OCI-LY7 (cell line): ENCODE data around the gene RFX2. TPM values are rescaled to one million over a fixed set of nuclear protein-coding genes. Genes with fewer than 3 reads are reported as not detected.

Experiments
- total RNA-seq, 2 experiments: library from RNA; depleted of rRNA in 1 of 2; stranded (reverse); fragments of >200 nt in 1 of 2; shearing (Covaris generic) in 1 of 2; gene quantifications; 2 replicates each; pipeline ENCODE4 v1.2.3, GENCODE V29; 2014 to 2022

Gene RFX2
- total RNA-seq, 2 experiments from 2014 or later = 11.0 to 11.8 TPM

Other genes with a start within 250 kb of the RFX2 start
- 0.09 and 0.93 TPM in 2 replicates for gene FUT5, start 240.0 kb downstream of the RFX2 start, total RNA-seq (2014; rRNA removed; shearing (Covaris generic))
- 0.25 and 0.37 TPM in 2 replicates for gene FUT5, start 240.0 kb downstream of the RFX2 start, total RNA-seq (2022)
- 217 and 293 TPM in 2 replicates for gene NDUFA11, start 206.7 kb downstream of the RFX2 start, total RNA-seq (2014; rRNA removed; shearing (Covaris generic))
- 248 and 280 TPM in 2 replicates for gene NDUFA11, start 206.7 kb downstream of the RFX2 start, total RNA-seq (2022)
- 6.6 and 6.8 TPM in 2 replicates for gene VMAC, start 205.6 kb downstream of the RFX2 start, total RNA-seq (2014; rRNA removed; shearing (Covaris generic))
- gene VMAC, start 205.6 kb downstream of the RFX2 start, total RNA-seq (2022) = 6.0 and 7.9 TPM in 2 replicates
- gene CAPS, start 196.2 kb downstream of the RFX2 start, total RNA-seq (2014; rRNA removed; shearing (Covaris generic)) = 5.6 and 8.1 TPM in 2 replicates
- gene CAPS, start 196.2 kb downstream of the RFX2 start, total RNA-seq (2022) = 11.0 and 12.9 TPM in 2 replicates
- gene RANBP3, start 132.4 kb downstream of the RFX2 start, total RNA-seq (2014; rRNA removed; shearing (Covaris generic)) = 63.7 and 74.3 TPM in 2 replicates
- 90.2 and 99.9 TPM in 2 replicates for gene RANBP3, start 132.4 kb downstream of the RFX2 start, total RNA-seq (2022)
- not detected in 2 replicates for gene ACSBG2, start 25.2 kb upstream of the RFX2 start, total RNA-seq (2014; rRNA removed; shearing (Covaris generic))
- not detected in 2 replicates for gene ACSBG2, start 25.2 kb upstream of the RFX2 start, total RNA-seq (2022)
- 14.3 and 17.5 TPM in 2 replicates for gene MLLT1, start 169.5 kb upstream of the RFX2 start, total RNA-seq (2014; rRNA removed; shearing (Covaris generic))
- gene MLLT1, start 169.5 kb upstream of the RFX2 start, total RNA-seq (2022) = 55.5 and 56.0 TPM in 2 replicates
- not detected in 2 replicates for gene ACER1, start 223.1 kb upstream of the RFX2 start, total RNA-seq (2014; rRNA removed; shearing (Covaris generic))
- not detected in 2 replicates for gene ACER1, start 223.1 kb upstream of the RFX2 start, total RNA-seq (2022)